Measurements from ENCODE around the gene TMEM60.

TMEM60 gene

DNA sequence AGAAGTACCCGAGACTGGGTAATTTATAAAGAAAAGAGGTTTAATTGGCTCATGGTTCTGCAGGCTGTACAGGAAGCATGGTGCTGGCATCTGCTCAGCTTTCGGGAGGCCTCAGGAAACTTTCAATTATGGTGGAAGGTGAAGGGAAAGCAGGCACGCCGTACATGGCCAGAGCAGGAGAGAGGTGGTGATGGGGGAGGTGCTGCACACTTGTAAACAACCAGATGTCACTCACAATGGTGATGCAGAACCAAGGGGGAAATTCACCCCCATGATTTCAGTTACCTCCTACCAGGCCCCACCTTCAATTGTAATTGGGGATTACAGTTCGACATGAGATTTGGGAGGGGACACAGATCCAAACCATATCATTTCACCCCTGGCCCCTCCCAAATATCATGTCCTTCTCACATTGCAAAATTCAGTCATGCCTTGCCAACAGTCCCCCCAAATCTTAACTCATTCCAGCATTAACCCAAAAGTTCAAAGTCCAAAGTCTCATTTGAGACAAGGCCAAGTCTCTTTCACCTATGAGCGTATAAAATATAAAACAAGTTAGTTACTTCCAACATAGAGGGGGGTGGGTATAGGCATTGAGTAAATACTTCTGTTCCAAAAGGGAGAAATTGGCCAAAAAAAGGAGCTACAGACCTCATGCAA is 51.9 kb downstream of the TMEM60 start:
- TF ChIP-seq, protein P1, sequence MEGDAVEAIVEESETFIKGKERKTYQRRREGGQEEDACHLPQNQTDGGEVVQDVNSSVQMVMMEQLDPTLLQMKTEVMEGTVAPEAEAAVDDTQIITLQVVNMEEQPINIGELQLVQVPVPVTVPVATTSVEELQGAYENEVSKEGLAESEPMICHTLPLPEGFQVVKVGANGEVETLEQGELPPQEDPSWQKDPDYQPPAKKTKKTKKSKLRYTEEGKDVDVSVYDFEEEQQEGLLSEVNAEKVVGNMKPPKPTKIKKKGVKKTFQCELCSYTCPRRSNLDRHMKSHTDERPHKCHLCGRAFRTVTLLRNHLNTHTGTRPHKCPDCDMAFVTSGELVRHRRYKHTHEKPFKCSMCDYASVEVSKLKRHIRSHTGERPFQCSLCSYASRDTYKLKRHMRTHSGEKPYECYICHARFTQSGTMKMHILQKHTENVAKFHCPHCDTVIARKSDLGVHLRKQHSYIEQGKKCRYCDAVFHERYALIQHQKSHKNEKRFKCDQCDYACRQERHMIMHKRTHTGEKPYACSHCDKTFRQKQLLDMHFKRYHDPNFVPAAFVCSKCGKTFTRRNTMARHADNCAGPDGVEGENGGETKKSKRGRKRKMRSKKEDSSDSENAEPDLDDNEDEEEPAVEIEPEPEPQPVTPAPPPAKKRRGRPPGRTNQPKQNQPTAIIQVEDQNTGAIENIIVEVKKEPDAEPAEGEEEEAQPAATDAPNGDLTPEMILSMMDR (IDR thresholded peaks at IDR 0.05; ENCODE audit: insufficient read depth, low read length, poor library complexity, severe bottlenecking), result no peak
- DNase-seq (ENCODE audit: extremely low read depth, insufficient read length), result no peak
- Histone ChIP-seq H3K27me3 (replicated peaks; ENCODE audit: control insufficient read depth, insufficient read depth, low read length) (no peaks in the 10 kb centered on the region), H3K36me3 (ENCODE audit: control insufficient read depth, insufficient read depth, low read length) (no peaks in the 10 kb centered on the region; the same call in none of the 2 replicates), H3K4me3 (replicated peaks; ENCODE audit: low read depth, low read length) (no peak overlapping the region)

DNA sequence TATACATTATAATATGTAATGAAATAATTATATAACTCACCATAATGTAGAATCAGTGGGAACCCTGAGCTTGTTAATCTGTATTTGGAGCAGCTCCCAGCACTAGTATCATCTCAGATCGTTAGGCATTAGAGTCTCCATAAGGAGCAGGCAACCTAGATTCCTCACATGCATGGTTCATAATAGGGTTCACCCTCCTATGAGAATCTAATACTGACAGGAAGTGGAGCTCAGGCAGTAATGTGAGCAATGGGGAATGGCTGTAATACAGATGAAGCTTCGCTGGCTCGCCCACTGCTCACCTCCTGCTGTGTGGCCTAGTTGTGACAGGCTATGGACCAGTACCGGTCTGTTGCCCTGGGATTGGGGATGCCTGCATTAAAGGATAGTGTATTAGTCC is 52.5 kb downstream of the TMEM60 start:
- Histone ChIP-seq H3K36me3 (ENCODE audit: control insufficient read depth, insufficient read depth, low read length) (no peaks in the 10 kb centered on the region; the same call in none of the 2 replicates), H3K27me3 (replicated peaks; ENCODE audit: control insufficient read depth, insufficient read depth, low read length) (no peaks in the 10 kb centered on the region), H3K4me3 (replicated peaks; ENCODE audit: low read depth, low read length) (no peak overlapping the region)
- DNase-seq (ENCODE audit: extremely low read depth, insufficient read length), result no peak
- TF ChIP-seq, protein P1 (IDR thresholded peaks at IDR 0.05; ENCODE audit: insufficient read depth, low read length, poor library complexity, severe bottlenecking), result no peak
